A549 (cell line): ENCODE measurements around the gene RAB42.

Source experiments
- BCL3 ChIP-seq: fragments of >200 bp; sonication (Bioruptor Twin); formaldehyde crosslinking; IDR thresholded peaks from 3 replicates; pipeline ENCODE4 v1.6.1; 2016
- CEBPB ChIP-seq, 2 experiments: fragments of >200 bp in 1 of 2; sonication (Bioruptor Twin) in 1 of 2; formaldehyde crosslinking in 1 of 2; IDR thresholded peaks; 2 replicates each; pipeline ENCODE4 v1.6.1; 2012 to 2016
- CHD4 ChIP-seq: fragments of 200-600 bp; sonication (generic); IDR thresholded peaks from 2 replicates; pipeline ENCODE4 v1.6.1; 2016; ENCODE audit warnings: antibody characterized with exemption, mild to moderate bottlenecking, borderline replicate concordance
- CTCF ChIP-seq: fragments of >200 bp; sonication (Bioruptor Twin); formaldehyde crosslinking; IDR thresholded peaks from 3 replicates; pipeline ENCODE4 v1.5.1; 2016
- MAZ ChIP-seq: fragments of 150-350 bp; IDR thresholded peaks from 2 replicates; pipeline ENCODE4 v1.6.1; 2014; ENCODE audit warnings: antibody characterized with exemption, low read depth, low read length, borderline replicate concordance
- POLR2A ChIP-seq: IDR thresholded peaks from 2 replicates; pipeline ENCODE4 v1.6.1; 2012; ENCODE audit warnings: mild to moderate bottlenecking, low read length
- POLR2AphosphoS2 ChIP-seq: conservative IDR thresholded peaks from 2 replicates; pipeline ENCODE4 v1.6.1; 2012; ENCODE audit warnings: low read length, improper control_type of control experiment, inconsistent platforms
- SREBF2 ChIP-seq: fragments of 450-650 bp; IDR thresholded peaks from 2 replicates; pipeline ENCODE4 v1.6.1; 2014; ENCODE audit warnings: mild to moderate bottlenecking, moderate library complexity

GRCh38 chr1:28578696-28579218, 13.3 kb upstream of the RAB42 start:
- TF ChIP-seq SREBF2 (no peak), CEBPB (IDR thresholded peaks at IDR 0.05) (no peak), BCL3 (no peak), POLR2AphosphoS2 (no peak), CTCF (no peak), POLR2A (no peak), CHD4 (no peak), MAZ (no peak)
